Astrocyte of the hippocampus (primary cell): ENCODE results near the gene NEDD4L.
"Not testable (repeated sequence)": the region's sequence is repeated elsewhere in the genome, so short reads cannot be mapped to it uniquely, and the experiment has no call there.

Experiments used
- DNase-seq: peaks from one replicate; pipeline ENCODE4 v3.0.0; 2011; ENCODE audit warnings: low read depth, low spot score

NEDD4L gene

GRCh38 chr18:58413667-58414628 lies 369.9 kb downstream of the NEDD4L start:
- no peak for DNase-seq

- DNase-seq = no peak
Observed at GRCh38 chr18:58416014-58416703, 372.1 kb downstream of the NEDD4L start.

GRCh38 chr18:58416704-58417683 lies 373.0 kb downstream of the NEDD4L start:
- DNase-seq = peak; percentile 66

GRCh38 chr18:58417752-58418151 lies 373.7 kb downstream of the NEDD4L start:
- DNase-seq = peak; percentile 48

- no peak for DNase-seq
Observed at GRCh38 chr18:58418361-58418760, 374.3 kb downstream of the NEDD4L start.

GRCh38 chr18:58419587-58420199 lies 375.7 kb downstream of the NEDD4L start:
- no peak for DNase-seq

- DNase-seq = no peak
Observed at GRCh38 chr18:58426611-58427010, 382.6 kb downstream of the NEDD4L start.

- DNase-seq = no peak
Observed at GRCh38 chr18:58427321-58427720, 383.3 kb downstream of the NEDD4L start.

GRCh38 chr18:58429442-58429841 lies 385.4 kb downstream of the NEDD4L start:
- no peak for DNase-seq

- no peak for DNase-seq
Observed at GRCh38 chr18:58431215-58431614, 387.2 kb downstream of the NEDD4L start.

- DNase-seq = no peak
Observed at GRCh38 chr18:58432050-58432727, 388.2 kb downstream of the NEDD4L start.

- not testable (repeated sequence) for DNase-seq
Observed at GRCh38 chr18:58435221-58436005, 391.4 kb downstream of the NEDD4L start.

- DNase-seq = peak; percentile 56
Observed at GRCh38 chr18:58438161-58438957, 394.3 kb downstream of the NEDD4L start.

- DNase-seq = no peak
Observed at GRCh38 chr18:58438958-58439300, 394.9 kb downstream of the NEDD4L start.

- no peak for DNase-seq
Observed at GRCh38 chr18:58443671-58444070, 399.6 kb downstream of the NEDD4L start.

GRCh38 chr18:58446391-58447060 lies 402.5 kb downstream of the NEDD4L start:
- DNase-seq = no peak

GRCh38 chr18:58447402-58448095 lies 403.5 kb downstream of the NEDD4L start:
- DNase-seq = peak; percentile 36

- DNase-seq = no peak
Observed at GRCh38 chr18:58449464-58449863, 405.4 kb downstream of the NEDD4L start.
